Prostate gland (tissue), 2 donors: ENCODE data around the gene ENOPH1.

Source experiments
- CTCF ChIP-seq, 4 experiments: fragments of 200-600 bp in 2 of 4; fragments of 450-650 bp in 2 of 4; sonication (generic) in 2 of 4; IDR thresholded peaks; 1 replicate in 3 of 4; 2 replicates in 1 of 4; pipeline ENCODE4 v1.5.1; 2016 to 2019; ENCODE audit warnings: antibody characterized with exemption in 4 of 4, mild to moderate bottlenecking in 2 of 4, moderate library complexity in 2 of 4
- POLR2A ChIP-seq: fragments of 450-650 bp; IDR thresholded peaks from one replicate; pipeline ENCODE4 v1.6.1; 2016; ENCODE audit warnings: antibody characterized with exemption, mild to moderate bottlenecking
- POLR2AphosphoS5 ChIP-seq: sonication (generic); formaldehyde crosslinking; IDR thresholded peaks from one replicate; pipeline ENCODE4 v1.6.1; 2017; ENCODE audit warnings: antibody characterized with exemption

DNA sequence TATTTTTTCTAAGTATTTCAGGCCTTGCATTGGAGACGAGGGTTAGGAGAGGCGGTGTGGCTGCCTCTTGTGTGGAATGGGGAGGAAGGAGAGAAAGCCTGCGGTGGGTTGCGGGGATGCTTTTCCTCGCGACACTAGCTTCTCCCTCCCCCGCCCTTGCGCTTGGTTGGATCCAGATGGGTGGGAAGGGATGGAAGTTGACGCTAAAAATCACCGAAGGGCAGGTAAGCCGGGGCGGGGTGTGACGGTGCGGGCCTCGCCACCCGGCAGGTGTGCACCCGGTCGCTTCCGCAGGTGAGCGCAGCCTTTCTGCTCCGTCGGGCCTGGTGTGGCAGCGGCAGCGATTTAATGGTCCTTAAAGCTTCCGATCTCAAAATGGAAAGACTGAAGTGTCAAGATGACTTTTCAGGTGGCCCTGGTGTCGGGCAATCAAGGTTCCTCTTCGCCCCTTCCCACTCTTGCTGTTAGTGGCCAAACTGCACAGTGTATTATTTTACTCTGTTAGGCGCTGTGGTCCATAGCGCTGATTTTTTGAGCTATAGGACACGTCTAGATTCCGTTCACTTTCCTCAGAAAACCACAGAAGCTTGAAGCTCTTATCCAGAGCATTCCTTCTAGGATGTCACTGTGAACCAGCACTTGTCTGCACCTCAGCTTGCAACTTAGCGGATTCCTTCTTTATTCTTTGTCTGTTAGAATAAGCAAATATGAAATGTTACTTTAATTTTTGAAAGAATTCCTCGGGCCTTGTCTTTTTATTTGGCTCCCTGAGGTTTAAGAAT lies 765 bp downstream of the ENOPH1 start:
- no peak for TF ChIP-seq CTCF (IDR thresholded peaks at IDR 0.05)
- no peak for TF ChIP-seq POLR2AphosphoS5
- TF ChIP-seq POLR2A, result no peak
